HG02610 (cell line): Measurements from ENCODE around the gene CPSF4L.
"Not testable (repeated sequence)": the region's sequence is repeated elsewhere in the genome, so short reads cannot be mapped to it uniquely, and the experiment has no call there.

ENCODE experiments used
- ATAC-seq: cut with Tn5 transposase; IDR thresholded peaks from one replicate; pipeline ENCODE4 v1.9.1; 2021; ENCODE audit warnings: mild to moderate bottlenecking, moderate library complexity; ENCODE audit not compliant: unreplicated experiment

The CPSF4L gene

GRCh38 chr17:73261617-73261951 lies at the start of gene CPSF4L:
Gene CPSF4L (minus strand): TSS chr17:73261880. CDS start chr17:73261818, 62 bp downstream.
- no peak for ATAC-seq

- peak; percentile 1 for ATAC-seq
Measured at GRCh38 chr17:73311428-73311780, 49.7 kb upstream of the CPSF4L start.

GRCh38 chr17:73309727-73310596 lies 48.3 kb upstream of the CPSF4L start:
- ATAC-seq: no peak

GRCh38 chr17:73308959-73309358 lies 47.3 kb upstream of the CPSF4L start:
- ATAC-seq: not testable (repeated sequence)

- ATAC-seq: no peak
Measured at GRCh38 chr17:73308017-73308823, 46.5 kb upstream of the CPSF4L start.

- no peak for ATAC-seq
Measured at GRCh38 chr17:73307130-73307529, 45.5 kb upstream of the CPSF4L start.

- ATAC-seq: no peak
Measured at GRCh38 chr17:73305845-73306836, 44.5 kb upstream of the CPSF4L start.

- ATAC-seq: no peak
Measured at GRCh38 chr17:73304971-73305812, 43.5 kb upstream of the CPSF4L start.

GRCh38 chr17:73304438-73304837 lies 42.8 kb upstream of the CPSF4L start:
- ATAC-seq: no peak

- ATAC-seq: no peak
Measured at GRCh38 chr17:73302189-73302588, 40.5 kb upstream of the CPSF4L start.

- ATAC-seq: no peak
Measured at GRCh38 chr17:73301369-73301768, 39.7 kb upstream of the CPSF4L start.

GRCh38 chr17:73300392-73300791 lies 38.7 kb upstream of the CPSF4L start:
- no peak for ATAC-seq

GRCh38 chr17:73297934-73298861 lies 36.5 kb upstream of the CPSF4L start:
- no peak for ATAC-seq

GRCh38 chr17:73293480-73293911 lies 31.8 kb upstream of the CPSF4L start:
- ATAC-seq: no peak

GRCh38 chr17:73293031-73293430 lies 31.4 kb upstream of the CPSF4L start:
- ATAC-seq: no peak

GRCh38 chr17:73292031-73292531 lies 30.4 kb upstream of the CPSF4L start:
- ATAC-seq: no peak

- peak; percentile 76 for ATAC-seq
Measured at GRCh38 chr17:73291260-73291801, 29.7 kb upstream of the CPSF4L start.
